Ovary (tissue), 3 donors: Measurements from ENCODE around the gene PEX14.

Experiments used
- CTCF ChIP-seq, 3 donors: fragments of 450-650 bp in 2 of 3; fragments of 200-600 bp in 1 of 3; IDR thresholded peaks; one replicate each; pipeline versions ENCODE4 v1.5.1 to v1.8.0; 2016 to 2022; ENCODE audit warnings: antibody characterized with exemption in 3 of 3, mild to moderate bottlenecking in 1 of 3
- EP300 ChIP-seq: sonication (generic); formaldehyde crosslinking; IDR thresholded peaks from one replicate; pipeline ENCODE4 v1.6.1; 2017; ENCODE audit warnings: antibody characterized with exemption
- POLR2A ChIP-seq: fragments of 450-650 bp; IDR thresholded peaks from one replicate; pipeline ENCODE4 v1.6.1; 2017; ENCODE audit warnings: antibody characterized with exemption, mild to moderate bottlenecking, moderate library complexity
- donor health status: DM: no; HTN: no; CAD: no.

DNA sequence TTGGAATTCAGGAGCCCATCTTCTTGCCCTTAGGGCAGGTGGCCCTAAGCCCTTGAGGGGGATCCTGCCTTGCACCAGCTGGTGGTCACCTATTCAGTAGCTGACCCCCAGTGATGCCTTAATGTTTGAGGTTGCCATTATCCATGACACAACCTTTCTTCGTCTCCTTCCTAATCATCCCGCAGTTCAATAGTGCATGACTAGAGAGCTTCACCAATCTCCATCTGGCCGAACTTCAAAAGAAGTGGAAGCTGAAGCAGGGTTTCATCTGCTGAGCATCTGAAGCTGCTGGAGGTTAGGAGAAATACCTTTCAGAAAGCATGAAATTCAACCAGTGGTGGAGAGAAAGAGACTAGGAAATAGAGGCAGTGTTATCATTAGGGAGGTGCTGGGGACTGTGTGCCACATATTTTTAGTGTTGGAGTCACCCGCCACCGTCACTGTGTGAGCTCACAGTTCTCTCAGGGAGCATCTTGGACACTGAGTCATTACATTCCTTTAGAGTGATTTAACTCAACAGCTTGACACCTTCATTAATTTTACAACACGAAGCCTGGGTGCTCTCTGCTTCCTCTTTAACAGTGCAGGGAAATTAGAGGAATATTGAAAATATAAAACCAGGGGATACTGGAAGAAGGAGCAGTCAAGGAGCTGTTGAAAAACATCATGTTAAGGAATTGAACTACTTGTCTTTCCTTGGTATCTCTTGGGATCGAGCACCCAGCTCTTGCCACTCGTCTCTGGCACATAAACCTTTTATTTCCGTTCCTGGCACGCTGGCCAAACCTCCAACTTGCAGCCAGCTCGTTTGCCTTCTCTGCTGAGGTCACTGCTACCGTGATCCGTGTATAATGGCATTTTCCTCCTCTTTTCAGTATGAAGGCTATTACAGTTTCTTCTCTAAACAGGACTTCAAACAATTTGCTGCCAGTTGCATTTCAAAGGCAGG is 53.6 kb downstream of the PEX14 start:
- TF ChIP-seq CTCF (IDR thresholded peaks at IDR 0.05) (no peak), POLR2A (no peak), EP300 (no peak)
